ENCODE results near the gene SPAG8.

Gene SPAG8

DNA sequence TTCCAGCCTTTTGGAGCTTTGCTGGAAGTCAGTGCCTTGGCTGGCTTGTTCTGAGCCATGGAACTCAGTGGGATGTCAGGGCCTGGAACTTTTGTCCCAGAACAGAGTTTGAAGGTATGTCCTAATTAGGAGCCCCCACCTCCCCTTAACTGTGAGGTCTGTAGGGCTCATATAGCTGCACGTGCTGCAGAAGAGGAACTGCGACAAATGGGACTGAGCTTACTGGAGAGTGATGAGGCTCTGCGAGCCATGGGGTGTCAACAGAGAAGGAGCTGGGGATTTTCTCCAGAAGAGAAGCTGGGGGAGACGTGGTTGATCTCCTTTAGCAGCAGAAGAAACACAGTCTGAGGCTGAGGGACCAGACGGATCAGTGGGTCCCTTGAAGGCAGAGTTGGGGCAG lies 27.9 kb upstream of the SPAG8 start:
- in situ Hi-C loops (cut with HindIII; ENCODE audit: low sequenced_read_pairs) = no loop called here

GRCh38 chr9:35836595-35836994 lies 24.5 kb upstream of the SPAG8 start:
- in situ Hi-C loops (cut with HindIII; ENCODE audit: low sequenced_read_pairs) = no loop called here

DNA sequence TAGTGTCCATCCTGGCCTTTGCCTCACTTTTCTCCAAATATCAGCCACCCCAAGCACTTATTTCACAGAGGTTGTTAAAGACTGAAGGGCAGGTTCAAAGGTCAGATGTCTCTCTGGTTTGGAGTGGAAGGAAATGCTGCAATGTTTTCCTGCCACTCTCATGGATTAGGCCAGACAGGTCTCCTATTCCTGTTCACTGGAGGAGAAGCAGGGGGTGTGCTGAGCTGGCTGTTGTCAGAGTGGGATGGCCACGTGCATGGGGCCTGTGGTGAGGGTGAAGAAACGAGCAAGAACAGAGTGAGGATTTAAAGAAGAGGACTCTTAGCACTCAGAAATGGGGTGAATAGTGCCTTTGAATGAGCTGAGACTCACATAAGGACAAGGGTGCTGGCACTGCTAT lies 23.7 kb upstream of the SPAG8 start:
- in situ Hi-C loops (cut with HindIII; ENCODE audit: low sequenced_read_pairs) = no loop called here

DNA sequence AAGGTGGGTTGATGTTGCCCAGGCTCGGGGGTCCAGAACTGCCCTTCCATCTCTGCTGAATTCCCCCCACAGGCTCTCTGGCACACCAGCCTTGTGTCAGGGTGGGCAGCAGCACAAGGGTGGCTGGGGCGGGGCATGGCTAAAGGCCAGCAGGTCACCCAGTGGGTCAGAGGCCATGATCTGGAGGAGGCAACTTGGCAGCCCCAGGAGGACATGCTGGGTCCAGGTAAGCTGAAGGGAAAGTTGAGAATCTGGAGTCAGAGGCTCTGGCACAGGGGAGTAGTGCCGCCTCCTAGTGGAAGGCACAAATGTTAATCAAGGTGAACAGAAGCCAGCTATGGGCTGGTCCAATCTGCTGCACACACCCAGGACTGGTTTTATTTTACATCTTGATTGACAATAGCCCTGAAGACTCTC lies 23.2 kb upstream of the SPAG8 start:
- in situ Hi-C loops (cut with HindIII; ENCODE audit: low sequenced_read_pairs) = no loop called here

DNA sequence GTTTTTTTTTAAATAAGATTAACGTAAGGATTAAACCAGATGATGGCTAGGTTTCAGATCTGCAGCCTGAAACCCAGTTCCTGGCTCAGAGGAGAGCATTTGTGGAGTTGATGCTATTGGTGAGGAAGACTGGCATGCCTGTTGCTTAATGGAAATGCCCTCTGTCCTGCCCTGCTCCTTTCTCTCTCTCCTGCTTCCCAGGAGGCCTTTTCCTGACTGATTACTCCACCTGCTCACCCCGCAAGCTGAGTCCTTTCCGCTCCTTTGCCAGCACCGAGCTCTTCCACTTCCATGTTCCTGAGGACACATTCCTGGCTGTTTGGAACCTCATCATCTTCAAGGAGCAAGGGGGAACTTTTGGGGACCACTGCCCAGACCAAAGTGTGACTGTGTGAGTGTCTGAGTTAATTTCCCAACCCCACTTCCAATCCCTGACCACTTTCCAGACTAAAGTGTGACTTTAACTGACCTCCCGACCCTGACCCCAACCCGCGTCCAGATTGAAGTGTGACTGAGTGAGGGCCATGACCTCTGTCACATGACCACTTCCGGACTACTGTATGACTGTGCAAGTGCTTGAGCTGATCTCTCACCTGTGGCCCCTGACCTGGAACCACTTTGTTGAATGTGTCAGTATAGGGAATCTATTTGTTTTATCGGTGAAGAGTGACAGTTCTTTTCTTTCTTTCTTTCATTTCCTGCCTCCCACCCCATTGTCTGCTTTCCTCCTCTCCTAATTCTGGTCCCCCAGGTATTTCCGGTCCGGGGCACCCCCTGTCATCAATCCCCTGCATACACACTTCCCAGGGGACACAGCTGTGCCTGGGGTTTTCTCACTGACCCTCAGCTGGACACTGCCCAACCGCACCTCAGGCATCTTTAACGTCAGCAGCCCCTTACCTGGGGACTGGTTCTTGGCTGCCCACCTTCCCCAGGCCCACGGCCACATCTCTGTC lies 22.5 kb upstream of the SPAG8 start:
- in situ Hi-C loops (cut with HindIII; ENCODE audit: low sequenced_read_pairs) = no loop called here

DNA sequence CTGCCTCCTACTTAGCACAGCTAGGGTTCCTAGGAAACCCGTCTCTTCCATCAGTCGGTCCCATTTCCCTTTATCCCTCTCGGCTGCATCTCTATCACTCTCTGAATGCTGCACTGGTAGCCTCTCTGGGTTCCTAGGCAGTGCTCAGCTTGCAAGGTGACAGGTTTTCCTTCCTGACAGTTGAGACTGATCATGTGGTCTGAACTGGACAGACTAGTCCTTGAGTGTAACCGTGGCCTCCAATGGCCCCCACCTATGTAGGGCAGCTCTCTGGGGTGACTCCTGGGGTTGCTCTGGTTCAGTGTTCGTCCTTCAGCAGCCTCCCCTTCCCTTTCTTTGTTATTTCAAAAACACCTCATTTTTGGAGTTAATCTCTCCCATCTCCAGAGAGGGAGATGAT lies 20.8 kb upstream of the SPAG8 start:
- in situ Hi-C loops (cut with HindIII; ENCODE audit: low sequenced_read_pairs) = no loop called here

DNA sequence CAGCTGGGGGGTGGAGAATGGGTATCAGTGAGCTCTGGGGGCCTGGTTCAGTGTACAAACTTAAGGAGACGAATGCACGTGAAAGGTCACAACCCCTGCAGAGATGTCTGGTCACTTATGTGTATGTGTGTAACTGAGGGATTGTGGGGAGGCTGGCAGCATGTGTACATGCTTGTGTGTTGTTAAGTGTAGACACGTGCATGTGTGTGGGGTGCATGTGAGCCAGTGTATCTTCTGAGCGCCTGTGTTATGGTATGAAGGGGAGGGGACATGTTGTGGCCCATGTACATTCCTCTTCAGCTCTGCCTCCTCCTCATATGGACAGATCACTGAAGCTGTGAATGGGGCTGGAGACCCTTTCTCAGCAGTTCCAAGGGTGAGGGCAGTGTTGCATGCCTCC lies 19.0 kb upstream of the SPAG8 start:
- in situ Hi-C loops (cut with HindIII; ENCODE audit: low sequenced_read_pairs) = no loop called here

- in situ Hi-C loops (cut with HindIII; ENCODE audit: low sequenced_read_pairs) = no loop called here
Observed at GRCh38 chr9:35829764-35830096, 17.7 kb upstream of the SPAG8 start.

GRCh38 chr9:35829084-35829763 lies 17.2 kb upstream of the SPAG8 start, which contains the start of gene TMEM8B:
Gene TMEM8B, plus strand, starts transcription at chr9:35829228. Its CDS starts 220 bp downstream, at chr9:35829448.
- in situ Hi-C loops (cut with HindIII; ENCODE audit: low sequenced_read_pairs) = no loop called here

DNA sequence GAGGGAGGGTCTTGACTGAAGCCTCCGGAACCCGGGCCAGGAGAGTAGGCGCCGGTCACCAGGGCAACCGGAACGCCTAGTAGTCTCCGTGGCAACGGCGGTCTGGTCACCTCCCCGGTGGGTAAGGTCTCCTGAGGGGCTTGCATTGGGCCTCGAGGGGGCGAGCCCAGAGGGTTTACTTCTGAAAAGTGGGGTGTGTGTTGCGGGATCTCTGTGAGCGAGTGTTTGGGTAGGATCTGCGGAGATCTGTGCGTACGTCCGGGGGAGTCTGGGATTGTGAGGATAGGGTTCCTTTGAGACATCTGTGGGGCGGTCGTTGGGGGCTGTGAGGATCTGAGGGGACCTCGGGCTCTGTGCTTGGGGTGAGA lies 16.6 kb upstream of the SPAG8 start, which contains the start of gene FAM221B:
Gene FAM221B (minus strand): TSS at position 17 of the 368 bp plus-strand sequence. CDS start 2,571 bp downstream, outside the sequence.
- in situ Hi-C loops (cut with HindIII; ENCODE audit: low sequenced_read_pairs) = no loop called here

GRCh38 chr9:35827486-35827885 lies 15.4 kb upstream of the SPAG8 start:
- in situ Hi-C loops (cut with HindIII; ENCODE audit: low sequenced_read_pairs) = no loop called here

DNA sequence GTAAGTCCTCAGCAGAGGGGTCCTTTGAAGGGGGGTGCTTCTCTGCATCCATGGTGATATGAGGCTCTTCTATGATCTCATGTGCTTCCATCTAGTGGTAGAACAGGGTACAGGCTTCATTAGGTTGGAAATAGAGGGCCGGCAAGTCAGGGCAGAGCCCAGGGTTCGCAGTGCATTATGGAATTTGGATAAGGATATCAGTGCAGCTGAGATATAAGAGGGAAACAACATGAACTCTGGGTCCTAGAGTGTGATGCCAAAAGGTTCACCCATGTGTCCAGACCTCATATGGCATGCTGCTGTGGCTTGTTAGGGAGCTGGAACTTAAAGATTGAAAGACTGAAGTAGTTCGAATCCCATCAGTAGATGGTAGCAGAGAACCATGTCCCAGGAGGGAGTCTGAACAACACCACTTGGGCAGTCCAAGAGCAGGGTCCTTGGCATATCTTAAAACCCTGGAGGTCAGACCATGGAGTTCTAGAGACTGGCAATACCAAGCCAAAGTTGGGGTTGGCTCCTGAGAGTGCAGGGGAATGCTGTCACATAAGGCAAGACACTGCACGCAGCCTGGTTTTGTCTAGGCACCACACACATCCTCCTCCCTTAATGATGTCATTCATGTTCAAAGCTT lies 14.1 kb upstream of the SPAG8 start:
- in situ Hi-C loops (cut with HindIII; ENCODE audit: low sequenced_read_pairs) = no loop called here

DNA sequence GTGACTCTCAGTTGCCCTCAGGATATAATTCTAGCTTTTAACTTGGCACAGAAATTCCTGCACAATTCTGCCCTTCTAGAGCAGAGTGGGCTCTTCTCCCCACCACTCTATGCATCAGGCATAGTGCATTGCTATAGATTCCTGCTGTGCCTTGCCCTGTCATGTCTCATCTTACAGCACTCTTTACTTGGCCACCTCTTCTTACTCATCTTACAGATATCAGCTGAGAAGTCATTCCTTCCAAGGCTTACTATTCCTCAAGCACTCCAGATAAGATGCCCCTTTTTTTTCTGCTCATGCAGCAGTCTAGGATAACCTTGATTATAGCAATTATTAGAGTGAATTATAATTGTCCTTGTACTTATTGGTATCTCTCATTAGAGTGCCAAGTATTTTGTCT lies 10.9 kb upstream of the SPAG8 start:
- in situ Hi-C loops (cut with HindIII; ENCODE audit: low sequenced_read_pairs) = no loop called here

- in situ Hi-C loops (cut with HindIII; ENCODE audit: low sequenced_read_pairs) = no loop called here
Observed at GRCh38 chr9:35820076-35820475, 8.0 kb upstream of the SPAG8 start.

GRCh38 chr9:35818341-35818740 lies 6.3 kb upstream of the SPAG8 start:
- in situ Hi-C loops (cut with HindIII; ENCODE audit: low sequenced_read_pairs) = no loop called here

GRCh38 chr9:35816708-35817107 lies 4.6 kb upstream of the SPAG8 start:
- in situ Hi-C loops (cut with HindIII; ENCODE audit: low sequenced_read_pairs) = no loop called here

- in situ Hi-C loops (cut with HindIII; ENCODE audit: low sequenced_read_pairs) = no loop called here
Observed at GRCh38 chr9:35814841-35815543, 2.9 kb upstream of the SPAG8 start, which contains the start of gene HINT2. Gene HINT2, minus strand, starts transcription at chr9:35815042. Its CDS starts 63 bp downstream, at chr9:35814979.

DNA sequence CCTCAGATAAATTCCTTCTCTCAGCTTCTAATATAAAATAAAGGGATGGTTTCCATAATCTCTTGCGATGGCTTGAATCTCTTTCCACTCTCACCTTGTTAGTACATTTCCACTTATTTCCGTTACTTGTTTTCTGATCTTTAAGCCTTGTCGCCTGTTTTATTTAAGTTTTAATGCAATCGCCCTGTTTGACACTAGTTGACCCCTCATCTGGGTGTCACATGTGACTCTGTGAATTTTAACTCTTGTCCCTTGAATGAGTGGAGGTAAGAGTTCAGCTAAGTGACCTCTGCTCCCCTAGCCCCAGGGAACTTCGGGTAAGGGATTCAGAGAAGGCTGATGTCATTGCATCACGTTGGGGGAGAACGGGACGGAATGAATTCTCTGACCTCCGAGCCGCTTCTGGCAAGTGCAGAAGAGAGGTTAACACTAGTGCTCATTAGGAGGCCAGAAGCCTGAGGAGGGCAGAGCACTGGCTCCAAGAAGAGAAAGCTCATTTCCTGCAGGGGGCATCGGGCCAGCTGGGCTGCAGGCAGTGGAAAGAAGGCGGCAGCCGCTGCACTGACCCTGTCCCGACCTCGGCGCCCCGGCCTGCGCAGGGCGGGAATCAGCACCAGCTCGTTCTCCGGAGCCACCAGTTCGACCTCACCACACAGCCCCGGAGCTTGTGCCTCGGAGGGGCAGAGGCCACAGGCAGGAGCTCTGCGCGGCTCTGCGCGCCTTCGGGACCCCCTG lies 2.2 kb upstream of the SPAG8 start:
- in situ Hi-C loops (cut with HindIII; ENCODE audit: low sequenced_read_pairs) = no loop called here

- in situ Hi-C loops (cut with HindIII; ENCODE audit: low sequenced_read_pairs) = no loop called here
Observed at GRCh38 chr9:35813434-35814105, 1.5 kb upstream of the SPAG8 start.

All from DLD1 (cell line).